SK-N-SH treated with all-trans-retinoic acid at 6 μM for 48 hours (cell line): ENCODE results near the gene SF1.

Experiments
- ESRRG ChIP-seq: fragments of 250-450 bp; sonication (Bioruptor Pico); IDR thresholded peaks from 2 replicates; pipeline ENCODE4 v1.6.1; 2021; ENCODE audit warnings: mild to moderate bottlenecking
- GLIS3 ChIP-seq: fragments of 250-450 bp; sonication (Bioruptor Pico); IDR thresholded peaks from 2 replicates; pipeline ENCODE4 v1.5.0; 2020; ENCODE audit warnings: mild to moderate bottlenecking, moderate library complexity
- SNAI2 ChIP-seq: fragments of 250-450 bp; sonication (Bioruptor Pico); IDR thresholded peaks from 2 replicates; pipeline ENCODE4 v1.5.0; 2020; ENCODE audit warnings: mild to moderate bottlenecking, moderate library complexity
- TCF4 ChIP-seq: fragments of 250-450 bp; sonication (Bioruptor Pico); IDR thresholded peaks from 2 replicates; pipeline ENCODE4 v1.8.0; 2021; ENCODE audit warnings: mild to moderate bottlenecking, moderate library complexity, borderline replicate concordance
- TOX ChIP-seq: fragments of 250-450 bp; sonication (Bioruptor Pico); IDR thresholded peaks from 2 replicates; pipeline ENCODE4 v1.8.0; 2021; ENCODE audit warnings: mild to moderate bottlenecking, moderate library complexity, borderline replicate concordance
- ZFP3 ChIP-seq: fragments of 250-450 bp; sonication (Bioruptor Pico); IDR thresholded peaks from 2 replicates; pipeline ENCODE4 v1.5.0; 2020; ENCODE audit warnings: mild to moderate bottlenecking, moderate library complexity
- ZFP30 ChIP-seq: fragments of 450-650 bp; formaldehyde crosslinking; IDR thresholded peaks from 2 replicates; pipeline ENCODE4 v1.5.0; 2022; ENCODE audit warnings: mild to moderate bottlenecking, moderate library complexity
- ZNF8 ChIP-seq: fragments of 450-650 bp; formaldehyde crosslinking; IDR thresholded peaks from 2 replicates; pipeline ENCODE4 v1.5.0; 2020; ENCODE audit warnings: mild to moderate bottlenecking, moderate library complexity
- TF ChIP-seq, protein P1 (sequence below): fragments of 250-450 bp; sonication (Bioruptor Pico); IDR thresholded peaks from 2 replicates; pipeline ENCODE4 v1.5.0; 2020; ENCODE audit warnings: mild to moderate bottlenecking, moderate library complexity
- TF ChIP-seq, protein P2 (sequence below): fragments of 250-450 bp; sonication (Bioruptor Pico); IDR thresholded peaks from 2 replicates; pipeline ENCODE4 v1.8.0; 2020; ENCODE audit warnings: mild to moderate bottlenecking, moderate library complexity, borderline replicate concordance
- TF ChIP-seq, protein P3 (sequence below): fragments of 250-450 bp; sonication (Bioruptor Pico); IDR thresholded peaks from 2 replicates; pipeline ENCODE4 v1.5.1; 2021; ENCODE audit warnings: mild to moderate bottlenecking, moderate library complexity
- TF ChIP-seq, protein P4 (sequence below): fragments of 250-450 bp; sonication (Bioruptor Pico); IDR thresholded peaks from 2 replicates; pipeline ENCODE4 v1.8.0; 2021; ENCODE audit warnings: low read depth, mild to moderate bottlenecking, moderate library complexity, borderline replicate concordance

DNA sequence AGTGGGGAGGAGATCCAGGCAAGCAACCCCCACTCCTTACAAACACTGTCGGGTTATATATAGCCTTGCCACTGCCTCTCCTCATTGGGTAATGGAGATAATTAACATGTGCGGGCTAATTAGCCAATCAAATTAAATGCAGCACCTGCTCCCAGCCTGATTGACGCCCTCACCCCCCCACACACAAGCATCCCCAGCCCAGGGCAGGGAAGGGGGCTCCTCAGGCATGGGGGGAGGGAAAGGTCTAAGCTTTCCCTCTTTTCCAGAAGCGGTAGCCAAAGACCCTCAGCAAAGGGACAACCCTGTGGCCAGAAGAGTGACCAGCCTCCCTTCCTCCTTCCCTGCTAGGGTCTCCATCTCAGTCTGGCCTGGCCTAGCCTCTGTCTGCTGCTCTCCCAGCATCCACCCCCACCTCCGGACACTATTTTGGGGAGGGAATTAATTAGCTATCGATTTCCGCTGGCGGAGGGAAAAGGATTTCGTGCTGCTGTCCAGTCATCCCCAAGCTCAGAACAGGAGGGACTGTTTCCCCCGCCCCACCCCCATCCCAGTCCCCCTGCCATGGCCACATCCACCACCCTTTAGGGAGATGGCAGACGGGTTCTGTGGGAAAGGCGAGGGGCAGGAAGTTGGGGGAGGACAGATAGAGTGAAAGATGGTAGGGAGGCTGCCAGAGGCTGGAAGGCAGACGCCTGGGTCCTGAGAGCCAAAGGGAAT, 62.4 kb downstream of the SF1 start:
- TF ChIP-seq ZNF8 (CRISPR knock-in tag) (no peak), TCF4 (CRISPR knock-in tag) (no peak), ZFP30 (CRISPR knock-in tag) (no peak), ZFP3 (CRISPR knock-in tag) (no peak), SNAI2 (CRISPR knock-in tag) (no peak), GLIS3 (CRISPR knock-in tag) (no peak), TOX (CRISPR knock-in tag) (no peak), ESRRG (no peak)
- TF ChIP-seq, protein P1, sequence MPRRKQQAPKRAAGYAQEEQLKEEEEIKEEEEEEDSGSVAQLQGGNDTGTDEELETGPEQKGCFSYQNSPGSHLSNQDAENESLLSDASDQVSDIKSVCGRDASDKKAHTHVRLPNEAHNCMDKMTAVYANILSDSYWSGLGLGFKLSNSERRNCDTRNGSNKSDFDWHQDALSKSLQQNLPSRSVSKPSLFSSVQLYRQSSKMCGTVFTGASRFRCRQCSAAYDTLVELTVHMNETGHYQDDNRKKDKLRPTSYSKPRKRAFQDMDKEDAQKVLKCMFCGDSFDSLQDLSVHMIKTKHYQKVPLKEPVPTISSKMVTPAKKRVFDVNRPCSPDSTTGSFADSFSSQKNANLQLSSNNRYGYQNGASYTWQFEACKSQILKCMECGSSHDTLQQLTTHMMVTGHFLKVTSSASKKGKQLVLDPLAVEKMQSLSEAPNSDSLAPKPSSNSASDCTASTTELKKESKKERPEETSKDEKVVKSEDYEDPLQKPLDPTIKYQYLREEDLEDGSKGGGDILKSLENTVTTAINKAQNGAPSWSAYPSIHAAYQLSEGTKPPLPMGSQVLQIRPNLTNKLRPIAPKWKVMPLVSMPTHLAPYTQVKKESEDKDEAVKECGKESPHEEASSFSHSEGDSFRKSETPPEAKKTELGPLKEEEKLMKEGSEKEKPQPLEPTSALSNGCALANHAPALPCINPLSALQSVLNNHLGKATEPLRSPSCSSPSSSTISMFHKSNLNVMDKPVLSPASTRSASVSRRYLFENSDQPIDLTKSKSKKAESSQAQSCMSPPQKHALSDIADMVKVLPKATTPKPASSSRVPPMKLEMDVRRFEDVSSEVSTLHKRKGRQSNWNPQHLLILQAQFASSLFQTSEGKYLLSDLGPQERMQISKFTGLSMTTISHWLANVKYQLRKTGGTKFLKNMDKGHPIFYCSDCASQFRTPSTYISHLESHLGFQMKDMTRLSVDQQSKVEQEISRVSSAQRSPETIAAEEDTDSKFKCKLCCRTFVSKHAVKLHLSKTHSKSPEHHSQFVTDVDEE (CRISPR knock-in tag), result no peak
- TF ChIP-seq, protein P2, sequence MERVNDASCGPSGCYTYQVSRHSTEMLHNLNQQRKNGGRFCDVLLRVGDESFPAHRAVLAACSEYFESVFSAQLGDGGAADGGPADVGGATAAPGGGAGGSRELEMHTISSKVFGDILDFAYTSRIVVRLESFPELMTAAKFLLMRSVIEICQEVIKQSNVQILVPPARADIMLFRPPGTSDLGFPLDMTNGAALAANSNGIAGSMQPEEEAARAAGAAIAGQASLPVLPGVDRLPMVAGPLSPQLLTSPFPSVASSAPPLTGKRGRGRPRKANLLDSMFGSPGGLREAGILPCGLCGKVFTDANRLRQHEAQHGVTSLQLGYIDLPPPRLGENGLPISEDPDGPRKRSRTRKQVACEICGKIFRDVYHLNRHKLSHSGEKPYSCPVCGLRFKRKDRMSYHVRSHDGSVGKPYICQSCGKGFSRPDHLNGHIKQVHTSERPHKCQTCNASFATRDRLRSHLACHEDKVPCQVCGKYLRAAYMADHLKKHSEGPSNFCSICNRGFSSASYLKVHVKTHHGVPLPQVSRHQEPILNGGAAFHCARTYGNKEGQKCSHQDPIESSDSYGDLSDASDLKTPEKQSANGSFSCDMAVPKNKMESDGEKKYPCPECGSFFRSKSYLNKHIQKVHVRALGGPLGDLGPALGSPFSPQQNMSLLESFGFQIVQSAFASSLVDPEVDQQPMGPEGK (CRISPR knock-in tag), result no peak
- TF ChIP-seq, protein P3, sequence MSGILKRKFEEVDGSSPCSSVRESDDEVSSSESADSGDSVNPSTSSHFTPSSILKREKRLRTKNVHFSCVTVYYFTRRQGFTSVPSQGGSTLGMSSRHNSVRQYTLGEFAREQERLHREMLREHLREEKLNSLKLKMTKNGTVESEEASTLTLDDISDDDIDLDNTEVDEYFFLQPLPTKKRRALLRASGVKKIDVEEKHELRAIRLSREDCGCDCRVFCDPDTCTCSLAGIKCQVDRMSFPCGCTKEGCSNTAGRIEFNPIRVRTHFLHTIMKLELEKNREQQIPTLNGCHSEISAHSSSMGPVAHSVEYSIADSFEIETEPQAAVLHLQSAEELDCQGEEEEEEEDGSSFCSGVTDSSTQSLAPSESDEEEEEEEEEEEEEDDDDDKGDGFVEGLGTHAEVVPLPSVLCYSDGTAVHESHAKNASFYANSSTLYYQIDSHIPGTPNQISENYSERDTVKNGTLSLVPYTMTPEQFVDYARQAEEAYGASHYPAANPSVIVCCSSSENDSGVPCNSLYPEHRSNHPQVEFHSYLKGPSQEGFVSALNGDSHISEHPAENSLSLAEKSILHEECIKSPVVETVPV (CRISPR knock-in tag), result no peak
- TF ChIP-seq, protein P4, sequence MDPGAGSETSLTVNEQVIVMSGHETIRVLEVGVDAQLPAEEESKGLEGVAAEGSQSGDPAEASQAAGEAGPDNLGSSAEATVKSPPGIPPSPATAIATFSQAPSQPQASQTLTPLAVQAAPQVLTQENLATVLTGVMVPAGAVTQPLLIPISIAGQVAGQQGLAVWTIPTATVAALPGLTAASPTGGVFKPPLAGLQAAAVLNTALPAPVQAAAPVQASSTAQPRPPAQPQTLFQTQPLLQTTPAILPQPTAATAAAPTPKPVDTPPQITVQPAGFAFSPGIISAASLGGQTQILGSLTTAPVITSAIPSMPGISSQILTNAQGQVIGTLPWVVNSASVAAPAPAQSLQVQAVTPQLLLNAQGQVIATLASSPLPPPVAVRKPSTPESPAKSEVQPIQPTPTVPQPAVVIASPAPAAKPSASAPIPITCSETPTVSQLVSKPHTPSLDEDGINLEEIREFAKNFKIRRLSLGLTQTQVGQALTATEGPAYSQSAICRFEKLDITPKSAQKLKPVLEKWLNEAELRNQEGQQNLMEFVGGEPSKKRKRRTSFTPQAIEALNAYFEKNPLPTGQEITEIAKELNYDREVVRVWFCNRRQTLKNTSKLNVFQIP (CRISPR knock-in tag), result no peak
